K562 (cell line): ENCODE measurements around the gene FES. TPM values are rescaled to one million over a fixed set of nuclear protein-coding genes. Genes with fewer than 3 reads are reported as not detected.

Experiments used
- ATAC-seq: fragments of 200-7000 bp; cut with Tn5 transposase; 3 replicates; pipeline ENCODE4 v1.9.1; 2020; ENCODE audit warnings: moderate library complexity
- BruUV-seq: library from RNA; stranded (reverse); fragments of 400-500 nt; replicated peaks from 2 replicates; lab custom pipeline; 2021; lab: Mats Ljungman, UMichigan
- CTCF ChIA-PET: fragments of 300-600 bp; formaldehyde crosslinking; extraction: SDS; loops from one replicate; lab custom pipeline; 2021; ENCODE audit warnings: low intra/inter-chr PET ratio; lab: Yijun Ruan, JAX
- POLR2A ChIA-PET: fragments of 300-600, 350-650 bp; sonication (Branson Sonifier 250); formaldehyde crosslinking; extraction: SDS; loops from one replicate; lab custom pipeline; 2021; ENCODE audit warnings: antibody characterized with exemption, inconsistent platforms; lab: Yijun Ruan, JAX
- DNase-seq, 4 experiments: peaks; one replicate each; pipeline versions ENCODE4 v3.0.0 to v3.0.0-alpha.2; 2011 to 2018; ENCODE audit warnings: low spot score in 3 of 4, mixed read lengths in 3 of 4; ENCODE audit errors: extremely low read depth in 1 of 4
- FAIRE-seq: peaks from 2 replicates; lab custom pipeline; 2011; peaks lifted over from hg19 to GRCh38; lab: Jason Lieb, UNC
- H2AFZ ChIP-seq: 2 replicates; pipeline ENCODE4 v1.6.0; 2011; ENCODE audit warnings: low read depth, low read length, control low read depth, inconsistent platforms
- H3K27ac ChIP-seq: fragments of 200-600 bp; 3 replicates; pipeline ENCODE4 v1.8.0; 2011; ENCODE audit warnings: low read depth, mild to moderate bottlenecking, control low read depth, inconsistent platforms, low read length, moderate library complexity, mixed read lengths; ENCODE audit errors: extremely low read depth
- H3K27me3 ChIP-seq, 2 experiments: fragments of 300-600 bp in 1 of 2; 2 replicates in 1 of 2; 3 replicates in 1 of 2; pipeline versions ENCODE4 v1.6.0 to v1.8.0; 2011; ENCODE audit warnings: inconsistent platforms in 2 of 2, low read length in 2 of 2, mild to moderate bottlenecking in 1 of 2, mixed read lengths in 1 of 2, moderate library complexity in 1 of 2; ENCODE audit not compliant: control insufficient read depth in 2 of 2, insufficient read depth in 2 of 2
- H3K36me3 ChIP-seq: fragments of 300-600 bp; 3 replicates; pipeline ENCODE4 v1.8.0; 2011; ENCODE audit warnings: mild to moderate bottlenecking, low read length, inconsistent platforms; ENCODE audit not compliant: control insufficient read depth, insufficient read depth
- H3K4me1 ChIP-seq, 2 experiments: fragments of 200-600 bp in 1 of 2; replicated peaks in 1 of 2; 2 replicates in 1 of 2; 3 replicates in 1 of 2; pipeline versions ENCODE4 v1.5.1 to v1.8.0; 2011; ENCODE audit warnings: inconsistent platforms in 2 of 2, low read length in 2 of 2, mild to moderate bottlenecking in 1 of 2, mixed read lengths in 1 of 2, moderate library complexity in 1 of 2; ENCODE audit not compliant: control insufficient read depth in 2 of 2, insufficient read depth in 2 of 2
- H3K4me2 ChIP-seq: 2 replicates; pipeline ENCODE4 v1.6.1; 2011; ENCODE audit warnings: low read length, control low read depth, inconsistent platforms, mixed read lengths; ENCODE audit not compliant: insufficient read depth
- H3K4me3 ChIP-seq: fragments of 200-600 bp; sonication (generic), shearing (Covaris generic); 2 replicates; pipeline ENCODE4 v1.5.1; 2016; ENCODE audit warnings: control low read depth, inconsistent platforms
- H3K79me2 ChIP-seq: fragments of 200-600 bp; 3 replicates; pipeline ENCODE4 v1.8.0; 2011; ENCODE audit warnings: low read length, inconsistent platforms; ENCODE audit not compliant: control insufficient read depth, insufficient read depth
- H3K9ac ChIP-seq, 2 experiments: 2 replicates each; pipeline versions ENCODE4 v1.6.0 to v1.6.1; 2011; ENCODE audit warnings: low read depth in 2 of 2, low read length in 2 of 2, control low read depth in 1 of 2, inconsistent platforms in 1 of 2, mild to moderate bottlenecking in 1 of 2, mixed read lengths in 1 of 2; ENCODE audit not compliant: insufficient read depth in 1 of 2
- H3K9me1 ChIP-seq: one replicate; pipeline ENCODE4 v1.6.0; 2011; ENCODE audit warnings: inconsistent platforms, mild to moderate bottlenecking, low read length, moderate library complexity; ENCODE audit not compliant: control insufficient read depth, insufficient read depth
- H3K9me3 ChIP-seq: replicated peaks from 2 replicates; pipeline ENCODE4 v1.5.1; 2011; ENCODE audit warnings: low read depth, low read length, inconsistent platforms; ENCODE audit not compliant: control insufficient read depth, insufficient read depth
- H4K20me1 ChIP-seq: replicated peaks from 2 replicates; pipeline ENCODE4 v1.6.1; 2011; ENCODE audit warnings: low read length, inconsistent platforms, mixed read lengths; ENCODE audit not compliant: control insufficient read depth, insufficient read depth
- ERF ChIP-seq: fragments of 450-650 bp; formaldehyde crosslinking; IDR thresholded peaks from 2 replicates; pipeline ENCODE4 v1.4.0; 2020; ENCODE audit warnings: mild to moderate bottlenecking, mixed read lengths
- ESRRB ChIP-seq: fragments of 250-450 bp; sonication (Bioruptor Pico); IDR thresholded peaks from 2 replicates; pipeline ENCODE4 v1.5.0; 2020; ENCODE audit warnings: mild to moderate bottlenecking, moderate library complexity, borderline replicate concordance
- EWSR1 ChIP-seq: fragments of 450-650 bp; IDR thresholded peaks from 2 replicates; pipeline ENCODE4 v1.6.1; 2018; ENCODE audit warnings: borderline replicate concordance, mild to moderate bottlenecking, low read depth, moderate library complexity; ENCODE audit not compliant: partially characterized antibody
- MIER1 ChIP-seq: fragments of 450-650 bp; IDR thresholded peaks from 2 replicates; pipeline ENCODE4 v1.6.1; 2016; ENCODE audit warnings: antibody characterized with exemption, mild to moderate bottlenecking, low read depth
- MTA2 ChIP-seq: fragments of 450-650 bp; IDR thresholded peaks from 2 replicates; pipeline ENCODE4 v1.6.1; 2016; ENCODE audit warnings: low read depth
- POLR2G ChIP-seq: fragments of 200-400 bp; formaldehyde crosslinking; IDR thresholded peaks from 2 replicates; pipeline ENCODE4 v1.6.1; 2017; ENCODE audit warnings: low read depth, mild to moderate bottlenecking, antibody characterized with exemption, low read length, moderate library complexity
- RBFOX2 ChIP-seq: fragments of 200-400 bp; formaldehyde crosslinking; IDR thresholded peaks from 2 replicates; pipeline ENCODE4 v1.6.1; 2017; ENCODE audit warnings: low read depth, mild to moderate bottlenecking, low read length, moderate library complexity
- SRF ChIP-seq, 2 experiments: fragments of 250-450, 450-650 bp in 1 of 2; sonication (Bioruptor Pico) in 1 of 2; sonication (generic) in 1 of 2; formaldehyde crosslinking; IDR thresholded peaks; 2 replicates each; pipeline versions ENCODE4 v1.5.0 to v1.5.1; 2020 to 2022; ENCODE audit warnings: mild to moderate bottlenecking in 1 of 2, missing genetic modification reagents in 1 of 2
- TBL1XR1 ChIP-seq, 2 experiments: IDR thresholded peaks; 2 replicates each; pipeline ENCODE4 v1.6.1; 2012; ENCODE audit warnings: improper control_type of control experiment in 2 of 2, low read length in 2 of 2, mild to moderate bottlenecking in 1 of 2
- ZFP30 ChIP-seq: fragments of 250-450 bp; sonication (Bioruptor Pico); IDR thresholded peaks from 2 replicates; pipeline ENCODE4 v1.8.0; 2022; ENCODE audit warnings: moderate library complexity, mild to moderate bottlenecking, inconsistent platforms, borderline replicate concordance
- ZNF431 ChIP-seq: sonication (generic); formaldehyde crosslinking; IDR thresholded peaks from 2 replicates; pipeline ENCODE4 v1.8.0; 2022; ENCODE audit warnings: mild to moderate bottlenecking, missing genetic modification reagents
- WGBS: fragments of 100-300 bp; shearing (Covaris generic); methylation state at CpG from one replicate; pipeline ENCODE4 v1.1.6; 2016; ENCODE audit warnings: low coverage, mixed read lengths; ENCODE audit not compliant: insufficient coverage; ENCODE audit errors: missing lambda C conversion rate; 5-methylcytosine and 5-hydroxymethylcytosine counted together
- in situ Hi-C: fragments of 300-500 bp; cut with MboI; formaldehyde crosslinking; loops from 4 replicates; pipeline ENCODE4 v1.15.0; 2018; ENCODE audit warnings: inconsistent platforms, mixed read lengths
- intact Hi-C: fragments of 100-400 bp; cut with micrococcal nuclease; formaldehyde crosslinking; loops from 2 replicates; pipeline ENCODE4 v1.14.2; 2022
- polyA plus RNA-seq, 8 experiments: library from polyadenylated mRNA; depleted of rRNA in 4 of 8; stranded (reverse) in 5 of 8; unstranded in 3 of 8; fragments of >200 nt; fragmentation: Nextera tagmentation in 2 of 8; fragmentation: Illumina TruSeq in 1 of 8; extraction: Ambion mirVana in 2 of 8; extraction: Trizol in 1 of 8; gene quantifications; 2 replicates each; pipeline versions ENCODE4 v1.2.1 to v1.2.3, GENCODE V29; 2011 to 2014; ENCODE audit warnings: inconsistent platforms in 1 of 8, missing spikeins in 1 of 8
- total RNA-seq, 7 experiments: library from RNA; depleted of rRNA in 6 of 7; stranded (reverse); fragments of >200 nt in 6 of 7; fragmentation: Illumina TruSeq in 2 of 7; extraction: Trizol in 2 of 7; gene quantifications; 2 replicates each; pipeline versions ENCODE4 v1.2.1 to v1.2.3, GENCODE V29; 2011 to 2021; ENCODE audit warnings: low replicate concordance in 1 of 7
- TF ChIP-seq, protein P1 (sequence below): sonication (generic); formaldehyde crosslinking; IDR thresholded peaks from 2 replicates; pipeline ENCODE4 v1.8.1; 2023; ENCODE audit warnings: mild to moderate bottlenecking, missing genetic modification reagents, moderate library complexity
- TF ChIP-seq, protein P2 (sequence below): sonication (generic); formaldehyde crosslinking; IDR thresholded peaks from 2 replicates; pipeline ENCODE4 v1.9.0; 2022; ENCODE audit warnings: mild to moderate bottlenecking, missing genetic modification reagents
- TF ChIP-seq, protein P3 (sequence below): fragments of 450-650 bp; IDR thresholded peaks from 2 replicates; pipeline ENCODE4 v1.6.1; 2016; ENCODE audit warnings: mild to moderate bottlenecking
- TF ChIP-seq, protein P4 (sequence below): fragments of 450-650 bp; formaldehyde crosslinking; IDR thresholded peaks from 2 replicates; pipeline ENCODE4 v1.4.0; 2022; ENCODE audit warnings: missing genetic modification characterization
- TF ChIP-seq, protein P5 (sequence below): fragments of 450-650 bp; formaldehyde crosslinking; conservative IDR thresholded peaks from 2 replicates; pipeline ENCODE4 v1.4.0; 2022; ENCODE audit warnings: mild to moderate bottlenecking, missing genetic modification characterization

The FES gene
- total and polyA plus RNA-seq, 9 of the 15 experiments (the other 6 are each of a cell fraction or from before 2014, with no cell fraction given): 0.38 to 2.6 (median 0.82) TPM

DNA sequence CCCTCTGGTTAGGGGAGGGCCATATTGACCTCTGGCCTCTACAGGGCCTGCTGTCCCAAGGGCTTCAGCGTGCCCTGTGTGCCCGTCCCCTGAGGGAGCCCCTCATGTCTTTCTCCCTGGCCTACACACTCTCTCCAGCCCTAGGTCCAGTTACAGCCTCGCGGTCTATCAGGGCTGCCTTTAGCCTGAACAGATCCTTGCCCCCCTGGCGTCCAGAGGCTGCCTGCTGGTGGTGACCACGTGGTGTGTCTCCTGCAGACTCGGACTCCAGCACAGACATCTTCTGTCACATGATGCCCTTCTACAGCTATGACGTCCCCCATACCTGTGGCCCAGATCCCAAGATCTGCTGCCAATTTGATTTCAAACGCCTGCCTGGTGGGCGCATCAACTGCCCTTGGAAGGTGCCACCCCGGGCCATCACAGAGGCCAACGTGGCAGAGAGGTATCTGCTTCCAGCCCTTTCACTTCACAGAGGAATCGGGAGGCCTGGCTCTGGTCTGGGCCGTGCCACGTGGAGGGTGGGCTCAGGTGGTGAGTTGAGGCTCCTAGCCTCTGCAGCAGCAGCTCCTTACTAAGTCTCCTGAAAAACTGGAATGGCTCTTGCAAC, 22.9 kb downstream of the FES start:
- no peak overlapping the region for H3K27ac ChIP-seq
- TF ChIP-seq RBFOX2: peak; percentile 57
- TF ChIP-seq, protein P1, sequence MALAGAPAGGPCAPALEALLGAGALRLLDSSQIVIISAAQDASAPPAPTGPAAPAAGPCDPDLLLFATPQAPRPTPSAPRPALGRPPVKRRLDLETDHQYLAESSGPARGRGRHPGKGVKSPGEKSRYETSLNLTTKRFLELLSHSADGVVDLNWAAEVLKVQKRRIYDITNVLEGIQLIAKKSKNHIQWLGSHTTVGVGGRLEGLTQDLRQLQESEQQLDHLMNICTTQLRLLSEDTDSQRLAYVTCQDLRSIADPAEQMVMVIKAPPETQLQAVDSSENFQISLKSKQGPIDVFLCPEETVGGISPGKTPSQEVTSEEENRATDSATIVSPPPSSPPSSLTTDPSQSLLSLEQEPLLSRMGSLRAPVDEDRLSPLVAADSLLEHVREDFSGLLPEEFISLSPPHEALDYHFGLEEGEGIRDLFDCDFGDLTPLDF (CRISPR knock-in tag): no peak
- TF ChIP-seq, protein P2, sequence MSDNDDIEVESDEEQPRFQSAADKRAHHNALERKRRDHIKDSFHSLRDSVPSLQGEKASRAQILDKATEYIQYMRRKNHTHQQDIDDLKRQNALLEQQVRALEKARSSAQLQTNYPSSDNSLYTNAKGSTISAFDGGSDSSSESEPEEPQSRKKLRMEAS (CRISPR knock-in tag): no peak
- TF ChIP-seq, protein P3, sequence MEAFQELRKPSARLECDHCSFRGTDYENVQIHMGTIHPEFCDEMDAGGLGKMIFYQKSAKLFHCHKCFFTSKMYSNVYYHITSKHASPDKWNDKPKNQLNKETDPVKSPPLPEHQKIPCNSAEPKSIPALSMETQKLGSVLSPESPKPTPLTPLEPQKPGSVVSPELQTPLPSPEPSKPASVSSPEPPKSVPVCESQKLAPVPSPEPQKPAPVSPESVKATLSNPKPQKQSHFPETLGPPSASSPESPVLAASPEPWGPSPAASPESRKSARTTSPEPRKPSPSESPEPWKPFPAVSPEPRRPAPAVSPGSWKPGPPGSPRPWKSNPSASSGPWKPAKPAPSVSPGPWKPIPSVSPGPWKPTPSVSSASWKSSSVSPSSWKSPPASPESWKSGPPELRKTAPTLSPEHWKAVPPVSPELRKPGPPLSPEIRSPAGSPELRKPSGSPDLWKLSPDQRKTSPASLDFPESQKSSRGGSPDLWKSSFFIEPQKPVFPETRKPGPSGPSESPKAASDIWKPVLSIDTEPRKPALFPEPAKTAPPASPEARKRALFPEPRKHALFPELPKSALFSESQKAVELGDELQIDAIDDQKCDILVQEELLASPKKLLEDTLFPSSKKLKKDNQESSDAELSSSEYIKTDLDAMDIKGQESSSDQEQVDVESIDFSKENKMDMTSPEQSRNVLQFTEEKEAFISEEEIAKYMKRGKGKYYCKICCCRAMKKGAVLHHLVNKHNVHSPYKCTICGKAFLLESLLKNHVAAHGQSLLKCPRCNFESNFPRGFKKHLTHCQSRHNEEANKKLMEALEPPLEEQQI: no peak
- no peak for TF ChIP-seq ZNF431
- no peak for TF ChIP-seq ERF
- TF ChIP-seq, protein P4, sequence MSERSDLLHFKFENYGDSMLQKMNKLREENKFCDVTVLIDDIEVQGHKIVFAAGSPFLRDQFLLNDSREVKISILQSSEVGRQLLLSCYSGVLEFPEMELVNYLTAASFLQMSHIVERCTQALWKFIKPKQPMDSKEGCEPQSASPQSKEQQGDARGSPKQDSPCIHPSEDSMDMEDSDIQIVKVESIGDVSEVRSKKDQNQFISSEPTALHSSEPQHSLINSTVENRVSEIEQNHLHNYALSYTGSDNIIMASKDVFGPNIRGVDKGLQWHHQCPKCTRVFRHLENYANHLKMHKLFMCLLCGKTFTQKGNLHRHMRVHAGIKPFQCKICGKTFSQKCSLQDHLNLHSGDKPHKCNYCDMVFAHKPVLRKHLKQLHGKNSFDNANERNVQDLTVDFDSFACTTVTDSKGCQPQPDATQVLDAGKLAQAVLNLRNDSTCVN (CRISPR knock-in tag): no peak
- TF ChIP-seq MTA2: no peak
- TF ChIP-seq ESRRB (CRISPR knock-in tag): no peak
- no peak for TF ChIP-seq EWSR1
- TF ChIP-seq, protein P5, sequence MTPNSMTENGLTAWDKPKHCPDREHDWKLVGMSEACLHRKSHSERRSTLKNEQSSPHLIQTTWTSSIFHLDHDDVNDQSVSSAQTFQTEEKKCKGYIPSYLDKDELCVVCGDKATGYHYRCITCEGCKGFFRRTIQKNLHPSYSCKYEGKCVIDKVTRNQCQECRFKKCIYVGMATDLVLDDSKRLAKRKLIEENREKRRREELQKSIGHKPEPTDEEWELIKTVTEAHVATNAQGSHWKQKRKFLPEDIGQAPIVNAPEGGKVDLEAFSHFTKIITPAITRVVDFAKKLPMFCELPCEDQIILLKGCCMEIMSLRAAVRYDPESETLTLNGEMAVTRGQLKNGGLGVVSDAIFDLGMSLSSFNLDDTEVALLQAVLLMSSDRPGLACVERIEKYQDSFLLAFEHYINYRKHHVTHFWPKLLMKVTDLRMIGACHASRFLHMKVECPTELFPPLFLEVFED (CRISPR knock-in tag): no peak
- TF ChIP-seq ZFP30: no peak
- no peak for TF ChIP-seq TBL1XR1 (IDR thresholded peaks at IDR 0.05; ENCODE audit: low read length in 2 of 2)
- TF ChIP-seq POLR2G: peak; percentile 38
- no peak for TF ChIP-seq MIER1
- no peak for TF ChIP-seq SRF (CRISPR knock-in tag; IDR thresholded peaks at IDR 0.05)
- TF ChIP-seq, all 486 proteins: peak for 2

More for the DNA sequence above, 22.9 kb downstream of the FES start:
- no peaks in the 10 kb centered on the region for H3K9me3 ChIP-seq
- ATAC-seq: no peak
- H3K79me2 ChIP-seq: peaks cover 49% of the 10 kb centered on the region
- peaks cover 14 to 60% of the 10 kb centered on the region in 2 experiments; a peak in 4 of 5 replicates for H3K4me1 ChIP-seq
- peaks cover 76% of the 10 kb centered on the region for H3K36me3 ChIP-seq
- ChIA-PET POLR2A (interaction anchor here (6.2 kb wide), 1 partner anchor 8 kb away, joined by 54 read pairs; no protein-coding TSS in a partner anchor), CTCF (no interaction called here)
- H3K4me3 ChIP-seq: no peak overlapping the region
- H3K4me2 ChIP-seq: no peak overlapping the region
- no peaks in the 10 kb centered on the region for H4K20me1 ChIP-seq
- no peaks in the 10 kb centered on the region for H3K27me3 ChIP-seq
- no TSS peak for BruUV-seq
- no peak for DNase-seq
- intact Hi-C loops (no loop called here), in situ Hi-C loops (no loop called here)
- peak overlapping the region in 1 of 2 experiments; percentile 86; a peak in 2 of 4 replicates for H3K9ac ChIP-seq
- no peak for FAIRE-seq
- peaks cover 4% of the 10 kb centered on the region for H3K9me1 ChIP-seq
- WGBS: 94% methylated on average over 13 of the region's 15 CpGs
- no peak overlapping the region for H2AFZ ChIP-seq
